ENCODE data around the gene MRPS7.

MRPS7 gene

DNA sequence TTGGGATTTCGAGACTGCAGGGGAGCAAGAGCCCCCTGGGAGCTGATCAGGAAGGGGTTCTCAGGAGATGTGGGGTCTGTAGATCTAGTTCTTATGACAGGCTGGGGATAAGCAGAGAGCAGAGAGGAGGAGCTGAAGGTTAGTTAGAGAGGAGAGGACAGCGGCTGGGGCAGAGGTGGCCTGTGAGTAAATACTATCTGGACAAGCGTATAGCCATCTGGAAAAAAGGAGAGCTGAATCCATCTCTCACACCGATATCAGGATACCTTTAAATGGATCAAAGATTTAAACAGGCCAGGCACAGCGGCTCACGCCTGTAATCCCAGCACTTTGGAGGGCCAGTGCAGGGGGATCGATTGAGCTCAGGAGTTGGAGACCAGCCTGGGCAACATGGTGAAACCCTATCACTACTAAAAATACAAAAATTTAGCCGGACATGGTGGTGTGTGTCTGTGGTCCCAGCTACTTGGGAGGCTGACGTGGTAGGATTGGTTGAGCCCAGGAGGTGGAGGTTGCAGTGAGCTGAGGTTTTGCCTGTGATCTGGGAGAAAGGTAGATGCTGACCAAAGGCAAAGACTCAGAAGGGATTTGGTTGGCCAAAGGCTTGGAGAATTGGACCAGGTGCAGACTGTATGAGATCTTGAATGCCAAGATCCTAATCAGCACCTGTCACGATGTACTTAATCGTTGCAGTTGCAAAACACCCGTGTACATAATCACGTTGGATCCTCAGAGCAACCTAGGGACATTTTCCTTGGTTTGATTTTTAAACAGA, 46.5 kb downstream of the MRPS7 start:
- no peak for TF ChIP-seq GATA3 (IDR thresholded peaks at IDR 0.05; ENCODE audit: low read depth, low read length)

DNA sequence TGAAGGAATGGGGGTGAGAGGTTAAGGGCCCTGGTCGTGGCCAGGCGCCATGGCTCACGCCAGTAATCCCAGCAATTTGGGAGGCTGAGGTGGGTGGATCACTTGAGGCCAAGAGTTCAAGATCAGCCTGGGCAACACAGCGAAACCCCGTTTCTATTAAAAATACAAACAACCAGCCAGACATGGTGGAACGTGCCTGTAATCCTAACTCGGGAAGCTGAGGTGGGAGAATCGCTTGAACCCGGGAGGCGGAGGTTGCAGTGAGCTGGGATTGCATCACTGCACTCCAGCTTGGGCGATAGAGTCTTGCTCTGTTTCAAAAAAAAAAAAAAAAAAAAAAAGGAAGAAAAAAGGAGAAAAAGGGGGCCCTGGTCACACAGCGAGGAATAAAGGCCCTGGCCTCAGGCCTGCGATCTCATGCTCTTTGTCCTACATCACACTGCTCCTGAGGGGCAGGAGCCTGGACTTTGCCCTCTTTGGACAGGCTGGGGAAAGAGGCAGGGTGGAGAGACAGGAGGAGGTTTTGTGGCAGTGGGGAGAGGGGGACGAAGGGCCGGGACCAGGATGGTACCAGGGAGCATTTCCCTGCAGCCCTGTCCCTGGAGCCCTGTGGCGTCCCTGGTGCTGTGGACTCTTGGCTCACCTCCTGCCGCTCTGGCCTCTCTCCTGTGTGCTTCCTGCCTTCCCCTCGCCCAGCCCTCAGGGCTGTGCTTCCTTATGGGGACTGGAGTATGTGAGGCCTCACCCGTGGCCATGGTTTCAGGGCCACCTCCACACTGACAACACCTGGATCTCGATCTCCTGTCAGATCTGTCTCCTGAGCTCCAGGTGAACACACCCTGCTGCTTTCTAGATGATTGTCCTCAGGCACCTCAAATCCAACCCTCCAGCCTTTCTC, 47.3 kb downstream of the MRPS7 start:
- TF ChIP-seq GATA3 (IDR thresholded peaks at IDR 0.05; ENCODE audit: low read depth, low read length): no peak
- TF ChIP-seq GATA2 (IDR thresholded peaks at IDR 0.05; ENCODE audit: low read depth, low read length): no peak

DNA sequence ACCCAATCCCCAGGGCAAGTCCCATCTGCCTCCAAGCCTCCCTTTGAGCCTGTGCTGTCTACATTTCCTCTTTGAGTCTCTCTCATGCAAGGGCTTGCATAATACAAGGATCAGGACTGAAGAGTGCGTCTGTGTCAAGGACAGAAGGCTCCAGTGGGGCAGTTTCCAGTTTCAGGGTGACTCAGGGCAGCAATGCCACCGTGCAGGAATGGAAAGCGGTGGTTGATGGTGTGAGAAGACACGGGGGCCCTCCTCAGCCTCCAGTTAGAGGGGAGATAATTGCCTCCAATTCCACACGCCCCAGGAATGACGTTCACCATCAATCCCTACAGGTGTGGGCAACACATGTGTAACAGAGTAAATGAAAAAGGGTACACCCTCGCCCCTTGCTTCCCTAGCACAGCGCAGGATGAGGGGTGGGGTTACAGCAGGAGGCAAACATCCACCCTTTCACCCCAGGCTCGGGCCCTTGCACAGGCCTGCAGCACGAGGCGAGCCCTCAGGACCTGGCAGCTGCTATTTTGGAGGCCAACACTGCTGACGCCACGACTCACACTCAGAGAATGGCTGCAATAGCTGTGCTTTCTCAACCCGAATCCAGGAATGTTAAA, 52.4 kb downstream of the MRPS7 start:
- no peak for TF ChIP-seq GATA2 (IDR thresholded peaks at IDR 0.05; ENCODE audit: low read depth, low read length)
- TF ChIP-seq GATA3 (IDR thresholded peaks at IDR 0.05; ENCODE audit: low read depth, low read length): no peak

DNA sequence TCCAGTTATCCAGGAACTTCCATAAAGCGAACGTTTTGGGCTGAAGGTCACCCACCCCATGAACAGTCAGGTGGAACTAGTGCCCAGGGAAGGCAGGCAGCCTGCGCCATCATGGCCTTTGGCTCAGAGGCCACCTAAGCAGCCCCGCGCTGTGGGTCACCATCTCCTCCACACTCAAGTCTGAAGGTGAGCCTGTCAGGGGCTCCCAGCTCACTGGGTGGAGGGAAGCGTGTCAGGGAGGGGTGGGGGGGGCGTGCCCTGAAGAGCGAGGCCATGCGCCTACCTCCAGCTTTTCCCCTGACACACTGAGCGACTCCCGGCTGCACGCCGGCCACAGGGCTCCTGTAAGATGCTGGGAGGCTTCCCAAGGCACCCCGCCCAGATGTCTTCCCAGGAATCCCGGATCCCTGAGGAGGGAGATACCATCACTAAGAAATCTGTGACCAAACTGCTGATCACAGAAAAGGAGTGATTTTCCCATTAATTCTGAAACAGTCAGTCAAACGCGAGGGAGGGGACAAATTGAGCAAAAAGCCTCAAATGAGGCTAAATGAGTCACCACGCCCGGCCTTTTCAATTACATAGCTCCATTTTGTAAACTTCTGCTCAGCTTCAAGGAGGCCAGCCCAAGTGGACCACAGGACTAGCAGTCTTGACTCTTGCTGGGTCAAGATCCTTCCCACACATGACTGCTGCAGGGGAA, 54.0 kb downstream of the MRPS7 start:
- TF ChIP-seq GATA3 (IDR thresholded peaks at IDR 0.05; ENCODE audit: low read depth, low read length) (no peak), GATA2 (IDR thresholded peaks at IDR 0.05; ENCODE audit: low read depth, low read length) (no peak)

Data from SH-SY5Y (cell line).